Keratinocyte (primary cell): Measurements from ENCODE around the gene MAD1L1. TPM values are rescaled to one million over a fixed set of nuclear protein-coding genes. Genes with fewer than 3 reads are reported as not detected.

Experiments used
- DNase-seq: peaks from one replicate; pipeline ENCODE4 v3.0.0-alpha.2; 2011; ENCODE audit warnings: low read depth, missing footprints, low spot score
- FAIRE-seq: peaks from 2 replicates; lab custom pipeline; 2011; peaks lifted over from hg19 to GRCh38; lab: Jason Lieb, UNC
- H2AFZ ChIP-seq: 2 replicates; pipeline ENCODE4 v1.6.0; 2012; ENCODE audit warnings: low read length, control low read depth, inconsistent platforms; ENCODE audit not compliant: control insufficient read depth
- H3K27ac ChIP-seq: 2 replicates; pipeline ENCODE4 v1.5.1; 2011; ENCODE audit warnings: low read length; ENCODE audit not compliant: control insufficient read depth, insufficient read depth
- H3K27me3 ChIP-seq: 3 replicates; pipeline ENCODE4 v1.6.0; 2011; ENCODE audit warnings: low read length; ENCODE audit not compliant: control insufficient read depth, insufficient read depth; ENCODE audit errors: extremely low read depth
- H3K36me3 ChIP-seq, 2 experiments: 2 replicates in 1 of 2; 3 replicates in 1 of 2; pipeline ENCODE4 v1.5.1; 2011; ENCODE audit warnings: low read length in 2 of 2, mild to moderate bottlenecking in 1 of 2; ENCODE audit not compliant: control insufficient read depth in 2 of 2, insufficient read depth in 2 of 2; ENCODE audit errors: extremely low read depth in 1 of 2
- H3K4me1 ChIP-seq: 3 replicates; pipeline ENCODE4 v1.5.1; 2011; ENCODE audit warnings: low read length; ENCODE audit not compliant: control insufficient read depth, insufficient read depth; ENCODE audit errors: extremely low read depth
- H3K4me2 ChIP-seq: 3 replicates; pipeline ENCODE4 v1.6.0; 2011; ENCODE audit warnings: low read depth, low read length; ENCODE audit not compliant: control insufficient read depth, insufficient read depth; ENCODE audit errors: extremely low read depth
- H3K4me3 ChIP-seq, 3 experiments: fragments of 200-600 bp in 1 of 3; sonication (generic) in 1 of 3; 2 replicates in 2 of 3; 3 replicates in 1 of 3; pipeline ENCODE4 v1.5.1; 2011 to 2016; ENCODE audit warnings: low read length in 3 of 3, mild to moderate bottlenecking in 3 of 3, control low read depth in 2 of 3, inconsistent platforms in 1 of 3, low read depth in 1 of 3, mixed read lengths in 1 of 3, mixed run types in 1 of 3, moderate library complexity in 1 of 3; ENCODE audit not compliant: control insufficient read depth in 2 of 3, insufficient read depth in 2 of 3; ENCODE audit errors: extremely low read depth in 1 of 3
- H3K79me2 ChIP-seq: 2 replicates; pipeline ENCODE4 v1.6.0; 2012; ENCODE audit warnings: low read length; ENCODE audit not compliant: control insufficient read depth, insufficient read depth
- H3K9ac ChIP-seq: 3 replicates; pipeline ENCODE4 v1.6.0; 2011; ENCODE audit warnings: low read length; ENCODE audit not compliant: control insufficient read depth, insufficient read depth; ENCODE audit errors: extremely low read depth
- H3K9me1 ChIP-seq: 3 replicates; pipeline ENCODE4 v1.6.0; 2011; ENCODE audit warnings: low read length; ENCODE audit not compliant: control insufficient read depth, insufficient read depth; ENCODE audit errors: extremely low read depth
- H3K9me3 ChIP-seq: 2 replicates; pipeline ENCODE4 v1.5.1; 2012; ENCODE audit warnings: low read depth, low read length; ENCODE audit not compliant: control insufficient read depth
- H4K20me1 ChIP-seq: 3 replicates; pipeline ENCODE4 v1.6.0; 2011; ENCODE audit warnings: low read length; ENCODE audit not compliant: control insufficient read depth, insufficient read depth; ENCODE audit errors: extremely low read depth
- CTCF ChIP-seq, 3 experiments: IDR thresholded peaks in 1 of 3; conservative IDR thresholded peaks in 1 of 3; optimal IDR thresholded peaks in 1 of 3; 2 replicates in 2 of 3; 3 replicates in 1 of 3; pipeline versions ENCODE3 to v1.5.1; 2011; ENCODE audit warnings: low read length in 3 of 3, mild to moderate bottlenecking in 3 of 3, moderate library complexity in 2 of 3, control low read depth in 1 of 3, inconsistent platforms in 1 of 3; ENCODE audit not compliant: insufficient read depth in 2 of 3; ENCODE audit errors: extremely low read depth in 1 of 3
- EZH2 ChIP-seq: IDR thresholded peaks from one replicate; pipeline ENCODE4 v1.6.1; 2012; ENCODE audit warnings: inconsistent platforms, mild to moderate bottlenecking, low read length, moderate library complexity
- dilution Hi-C: fragments of 300-500 bp; cut with MboI; formaldehyde crosslinking; loops from one replicate; pipeline ENCODE4 v1.7.0; 2020; ENCODE audit warnings: low sequenced_read_pairs; ENCODE audit not compliant: extremely low pct_ligation_motif_present
- polyA plus RNA-seq, 5 experiments: library from polyadenylated mRNA; depleted of rRNA in 3 of 5; stranded (reverse) in 3 of 5; stranded (forward) in 1 of 5; unstranded in 1 of 5; fragments of >200 nt; gene quantifications; 1 replicate in 1 of 5; 2 replicates in 3 of 5; 3 replicates in 1 of 5; pipeline versions ENCODE4 v1.2.1 to v1.2.3, GENCODE V29; 2011 to 2012; ENCODE audit warnings: missing spikeins in 2 of 5, low read depth in 1 of 5, low replicate concordance in 1 of 5

The MAD1L1 gene
- polyA plus RNA-seq, 1 donor (not counting 4 experiments of a cell fraction or from before 2014, with no cell fraction given): 18.0 TPM

- Histone ChIP-seq H3K27me3 (no peaks in the 10 kb centered on the region), H3K9me3 (no peaks in the 10 kb centered on the region), H3K9me1 (peaks cover 5% of the 10 kb centered on the region), H2AFZ (no peak overlapping the region), H3K9ac (no peak overlapping the region), H3K4me2 (peak overlapping the region; percentile 48), H4K20me1 (no peaks in the 10 kb centered on the region), H3K36me3 (peaks cover 9 to 13% of the 10 kb centered on the region in 2 experiments), H3K4me3 (peak overlapping the region in 1 of 3 experiments; percentile 17), H3K27ac (no peak overlapping the region), H3K79me2 (no peaks in the 10 kb centered on the region), H3K4me1 (peaks cover 14% of the 10 kb centered on the region)
- peak; percentile 55 for DNase-seq
- FAIRE-seq: peak; percentile 89
- TF ChIP-seq CTCF (optimal IDR thresholded peaks at IDR 0.05 in 1 of 3, IDR thresholded peaks at IDR 0.05 in 1 of 3, conservative IDR thresholded peaks at IDR 0.05 in 1 of 3; ENCODE audit: extremely low read depth in 1 of 3, insufficient read depth in 2 of 3, low read length in 3 of 3) (no peak), EZH2 (no peak)
- dilution Hi-C loops: no loop called here
Observed at GRCh38 chr7:2169923-2170575, 62.7 kb downstream of the MAD1L1 start.

GRCh38 chr7:2168615-2169311, 64.0 kb downstream of the MAD1L1 start:
- no peak for TF ChIP-seq EZH2
- TF ChIP-seq CTCF (optimal IDR thresholded peaks at IDR 0.05 in 1 of 3, IDR thresholded peaks at IDR 0.05 in 1 of 3, conservative IDR thresholded peaks at IDR 0.05 in 1 of 3; ENCODE audit: extremely low read depth in 1 of 3, insufficient read depth in 2 of 3, low read length in 3 of 3): no peak
- Histone ChIP-seq H3K27me3 (no peaks in the 10 kb centered on the region), H3K9me1 (peaks cover 3% of the 10 kb centered on the region), H3K4me2 (no peak overlapping the region), H3K27ac (no peak overlapping the region), H2AFZ (no peak overlapping the region), H3K4me3 (no peak overlapping the region), H3K36me3 (peaks cover 9 to 11% of the 10 kb centered on the region in 2 experiments), H3K9me3 (no peaks in the 10 kb centered on the region), H3K4me1 (peaks cover 12% of the 10 kb centered on the region), H3K79me2 (no peaks in the 10 kb centered on the region), H4K20me1 (no peaks in the 10 kb centered on the region), H3K9ac (no peak overlapping the region)
- FAIRE-seq (no peak), DNase-seq (no peak)
- dilution Hi-C loops: no loop called here
